ENCODE data around the gene GEMIN5.
"Not testable (repeated sequence)": the region's sequence is repeated elsewhere in the genome, so short reads cannot be mapped to it uniquely, and the experiment has no call there.

The GEMIN5 gene, protein sequence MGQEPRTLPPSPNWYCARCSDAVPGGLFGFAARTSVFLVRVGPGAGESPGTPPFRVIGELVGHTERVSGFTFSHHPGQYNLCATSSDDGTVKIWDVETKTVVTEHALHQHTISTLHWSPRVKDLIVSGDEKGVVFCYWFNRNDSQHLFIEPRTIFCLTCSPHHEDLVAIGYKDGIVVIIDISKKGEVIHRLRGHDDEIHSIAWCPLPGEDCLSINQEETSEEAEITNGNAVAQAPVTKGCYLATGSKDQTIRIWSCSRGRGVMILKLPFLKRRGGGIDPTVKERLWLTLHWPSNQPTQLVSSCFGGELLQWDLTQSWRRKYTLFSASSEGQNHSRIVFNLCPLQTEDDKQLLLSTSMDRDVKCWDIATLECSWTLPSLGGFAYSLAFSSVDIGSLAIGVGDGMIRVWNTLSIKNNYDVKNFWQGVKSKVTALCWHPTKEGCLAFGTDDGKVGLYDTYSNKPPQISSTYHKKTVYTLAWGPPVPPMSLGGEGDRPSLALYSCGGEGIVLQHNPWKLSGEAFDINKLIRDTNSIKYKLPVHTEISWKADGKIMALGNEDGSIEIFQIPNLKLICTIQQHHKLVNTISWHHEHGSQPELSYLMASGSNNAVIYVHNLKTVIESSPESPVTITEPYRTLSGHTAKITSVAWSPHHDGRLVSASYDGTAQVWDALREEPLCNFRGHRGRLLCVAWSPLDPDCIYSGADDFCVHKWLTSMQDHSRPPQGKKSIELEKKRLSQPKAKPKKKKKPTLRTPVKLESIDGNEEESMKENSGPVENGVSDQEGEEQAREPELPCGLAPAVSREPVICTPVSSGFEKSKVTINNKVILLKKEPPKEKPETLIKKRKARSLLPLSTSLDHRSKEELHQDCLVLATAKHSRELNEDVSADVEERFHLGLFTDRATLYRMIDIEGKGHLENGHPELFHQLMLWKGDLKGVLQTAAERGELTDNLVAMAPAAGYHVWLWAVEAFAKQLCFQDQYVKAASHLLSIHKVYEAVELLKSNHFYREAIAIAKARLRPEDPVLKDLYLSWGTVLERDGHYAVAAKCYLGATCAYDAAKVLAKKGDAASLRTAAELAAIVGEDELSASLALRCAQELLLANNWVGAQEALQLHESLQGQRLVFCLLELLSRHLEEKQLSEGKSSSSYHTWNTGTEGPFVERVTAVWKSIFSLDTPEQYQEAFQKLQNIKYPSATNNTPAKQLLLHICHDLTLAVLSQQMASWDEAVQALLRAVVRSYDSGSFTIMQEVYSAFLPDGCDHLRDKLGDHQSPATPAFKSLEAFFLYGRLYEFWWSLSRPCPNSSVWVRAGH (N-terminal part only)

DNA sequence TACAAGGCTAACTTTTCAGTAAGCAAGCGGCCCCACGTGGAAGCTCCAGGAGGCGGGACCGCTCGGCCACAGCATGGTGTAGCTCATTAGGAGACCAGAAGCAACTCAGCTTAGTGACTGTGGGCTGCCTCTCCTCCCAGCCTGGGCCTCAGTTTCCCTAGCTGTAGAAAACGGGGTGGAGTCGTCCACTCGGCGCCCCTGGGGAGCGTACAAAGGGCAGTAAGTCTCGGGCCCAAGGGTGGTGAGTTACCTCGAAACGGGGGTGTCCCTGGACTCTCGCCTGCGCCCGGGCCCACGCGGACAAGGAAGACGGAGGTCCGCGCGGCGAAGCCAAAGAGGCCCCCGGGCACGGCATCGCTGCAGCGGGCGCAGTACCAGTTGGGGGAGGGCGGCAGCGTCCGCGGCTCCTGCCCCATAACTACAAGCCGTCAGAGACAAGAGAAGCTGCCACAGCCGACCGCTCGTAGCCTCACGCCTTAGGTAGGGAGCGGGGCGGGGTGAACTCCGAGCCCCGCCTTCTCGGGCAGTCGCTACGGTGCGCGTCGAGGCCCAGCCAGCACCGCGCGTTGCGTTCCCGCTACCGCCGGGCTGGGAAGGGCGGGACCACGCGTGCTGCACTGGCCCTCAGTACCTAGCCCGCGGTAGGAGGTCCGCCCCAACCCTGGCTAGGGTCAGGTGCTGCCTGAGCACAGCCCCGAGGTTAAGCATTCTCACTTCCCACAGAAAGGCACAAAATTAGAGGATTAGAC, at the start of gene GEMIN5:
TSS of gene GEMIN5 (minus strand) at position 494 of the 749 bp plus-strand sequence. CDS start at position 416, 78 bp downstream.
- in situ Hi-C loops (cut with MboI; ENCODE audit: low sequenced_read_pairs, unreplicated experiment), result no loop called here
- TF ChIP-seq, protein P1, sequence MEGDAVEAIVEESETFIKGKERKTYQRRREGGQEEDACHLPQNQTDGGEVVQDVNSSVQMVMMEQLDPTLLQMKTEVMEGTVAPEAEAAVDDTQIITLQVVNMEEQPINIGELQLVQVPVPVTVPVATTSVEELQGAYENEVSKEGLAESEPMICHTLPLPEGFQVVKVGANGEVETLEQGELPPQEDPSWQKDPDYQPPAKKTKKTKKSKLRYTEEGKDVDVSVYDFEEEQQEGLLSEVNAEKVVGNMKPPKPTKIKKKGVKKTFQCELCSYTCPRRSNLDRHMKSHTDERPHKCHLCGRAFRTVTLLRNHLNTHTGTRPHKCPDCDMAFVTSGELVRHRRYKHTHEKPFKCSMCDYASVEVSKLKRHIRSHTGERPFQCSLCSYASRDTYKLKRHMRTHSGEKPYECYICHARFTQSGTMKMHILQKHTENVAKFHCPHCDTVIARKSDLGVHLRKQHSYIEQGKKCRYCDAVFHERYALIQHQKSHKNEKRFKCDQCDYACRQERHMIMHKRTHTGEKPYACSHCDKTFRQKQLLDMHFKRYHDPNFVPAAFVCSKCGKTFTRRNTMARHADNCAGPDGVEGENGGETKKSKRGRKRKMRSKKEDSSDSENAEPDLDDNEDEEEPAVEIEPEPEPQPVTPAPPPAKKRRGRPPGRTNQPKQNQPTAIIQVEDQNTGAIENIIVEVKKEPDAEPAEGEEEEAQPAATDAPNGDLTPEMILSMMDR (IDR thresholded peaks at IDR 0.05; ENCODE audit: borderline replicate concordance, control extremely low read depth, extremely low read depth, insufficient read depth, missing control alignments), result no peak
- DNase-seq (ENCODE audit: low spot score), result peak; percentile 96

DNA sequence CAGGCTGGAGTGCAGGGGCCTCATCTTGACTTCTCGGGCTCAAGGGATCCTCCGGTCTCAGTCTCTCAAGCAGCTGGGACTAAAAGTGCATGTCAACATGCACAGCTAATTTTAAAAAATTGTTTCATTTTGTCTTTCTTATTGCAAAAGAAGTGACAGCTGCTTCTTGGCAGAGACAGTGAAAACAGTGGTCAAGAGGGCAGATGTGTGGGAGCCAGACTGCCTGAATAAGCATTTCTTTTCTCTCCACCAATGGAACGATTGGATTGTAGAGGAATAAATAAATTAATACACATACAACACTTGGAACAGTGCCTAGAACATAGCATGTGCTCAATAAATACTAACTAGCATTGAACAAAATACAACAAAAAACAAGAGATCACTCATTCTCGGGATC, 48.1 kb upstream of the GEMIN5 start:
- in situ Hi-C loops (cut with MboI; ENCODE audit: low sequenced_read_pairs, unreplicated experiment), result no loop called here
- DNase-seq (ENCODE audit: low spot score), result no peak
- TF ChIP-seq, protein P1 (IDR thresholded peaks at IDR 0.05; ENCODE audit: borderline replicate concordance, control extremely low read depth, extremely low read depth, insufficient read depth, missing control alignments), result no peak

DNA sequence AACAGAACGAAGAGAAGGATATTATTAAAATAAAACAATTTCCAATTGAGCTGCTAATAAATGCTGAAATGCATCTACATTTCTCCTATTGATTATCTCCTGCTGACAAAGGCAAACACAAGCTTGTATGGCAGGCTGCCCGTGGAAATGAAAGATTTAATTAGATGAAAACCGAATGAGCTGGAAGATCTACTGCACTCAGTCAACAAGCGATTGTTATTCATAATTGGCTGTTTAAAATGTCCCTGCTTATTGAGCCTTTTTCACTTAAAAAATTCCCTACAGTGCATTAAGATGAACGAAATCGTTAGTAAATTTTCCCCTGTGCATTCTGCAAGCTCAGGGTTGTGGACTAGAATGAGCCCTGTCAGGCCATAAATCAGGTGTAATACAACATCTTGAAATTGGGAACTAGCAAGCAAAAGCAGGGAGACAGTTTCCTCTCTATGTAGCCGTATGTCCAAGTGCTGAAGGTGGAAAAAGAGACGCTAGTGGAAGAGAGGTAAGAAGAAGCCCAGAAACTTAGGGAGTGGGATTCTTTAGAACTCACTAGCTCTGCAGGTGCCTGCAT, 47.0 kb upstream of the GEMIN5 start:
- TF ChIP-seq, protein P1 (IDR thresholded peaks at IDR 0.05; ENCODE audit: borderline replicate concordance, control extremely low read depth, extremely low read depth, insufficient read depth, missing control alignments), result no peak
- in situ Hi-C loops (cut with MboI; ENCODE audit: low sequenced_read_pairs, unreplicated experiment), result no loop called here
- DNase-seq (ENCODE audit: low spot score), result no peak

DNA sequence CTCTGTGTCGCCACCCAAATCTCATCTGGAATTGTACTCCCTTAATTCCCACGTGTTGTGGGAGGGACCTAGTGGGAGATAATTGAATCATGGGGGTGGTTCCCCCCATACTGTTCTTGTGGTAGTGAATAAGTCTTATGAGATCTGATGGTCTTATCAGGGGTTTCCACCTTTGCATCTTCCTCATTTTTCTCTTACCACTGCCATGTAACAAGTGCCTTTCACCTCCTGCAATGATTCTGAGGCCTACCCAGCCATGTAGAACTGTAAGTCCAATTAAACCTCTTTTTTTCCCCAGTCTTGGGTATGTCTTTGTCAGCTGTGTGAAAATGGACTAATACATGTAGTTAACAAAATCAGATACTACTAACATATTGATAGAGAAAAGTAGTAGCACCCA, 40.3 kb upstream of the GEMIN5 start:
- not testable (repeated sequence) for DNase-seq (ENCODE audit: low spot score)

DNA sequence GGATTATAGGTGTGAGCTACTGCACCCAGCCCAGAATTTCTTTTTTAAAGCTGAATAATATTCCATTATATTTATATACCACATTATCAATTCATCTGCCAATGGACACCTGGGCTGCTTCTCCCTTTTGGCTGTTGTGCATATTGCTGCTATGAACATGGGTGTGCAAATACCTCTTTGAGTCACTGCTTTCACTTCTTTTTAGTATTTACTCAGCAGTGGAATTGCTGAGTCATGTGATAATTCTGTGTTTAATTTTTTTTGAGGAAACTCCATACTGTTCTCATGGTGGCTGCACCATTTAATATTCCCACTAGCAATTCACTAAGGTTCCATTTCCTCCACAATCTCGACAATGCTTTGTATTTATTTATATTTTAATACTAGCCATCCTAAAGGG, 39.4 kb upstream of the GEMIN5 start:
- DNase-seq (ENCODE audit: low spot score), result no peak
- TF ChIP-seq, protein P1 (IDR thresholded peaks at IDR 0.05; ENCODE audit: borderline replicate concordance, control extremely low read depth, extremely low read depth, insufficient read depth, missing control alignments), result no peak
- in situ Hi-C loops (cut with MboI; ENCODE audit: low sequenced_read_pairs, unreplicated experiment), result no loop called here

More for the DNA sequence above, 40.3 kb upstream of the GEMIN5 start:
- in situ Hi-C loops (cut with MboI; ENCODE audit: low sequenced_read_pairs, unreplicated experiment), result not testable (repeated sequence)

DNA sequence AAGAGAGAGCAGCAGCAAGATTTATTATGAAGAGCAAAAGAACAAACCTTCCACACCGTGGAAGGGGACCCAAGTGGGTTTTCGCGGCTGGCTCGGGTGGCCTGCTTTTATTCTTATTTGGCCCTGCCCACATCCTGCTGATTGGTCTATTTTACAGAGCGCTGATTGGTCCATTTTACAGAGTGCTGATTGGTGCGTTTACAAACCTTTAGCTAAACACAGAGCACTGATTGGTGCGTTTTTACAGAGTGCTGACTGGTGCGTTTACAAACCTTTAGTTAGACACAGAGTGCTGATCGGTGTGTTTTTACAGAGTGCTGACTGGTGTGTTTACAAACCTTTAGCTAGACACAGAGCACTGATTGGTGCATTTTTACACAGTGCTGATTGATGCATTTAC, 38.1 kb upstream of the GEMIN5 start:
- in situ Hi-C loops (cut with MboI; ENCODE audit: low sequenced_read_pairs, unreplicated experiment); DNase-seq (ENCODE audit: low spot score): not testable (repeated sequence)

All from GM13976 (cell line).